ENCODE measurements around the gene CDYL2.

- TF ChIP-seq POLR2A (IDR thresholded peaks at IDR 0.05; ENCODE audit: low read depth, low read length) (no peak), POLR2AphosphoS5 (IDR thresholded peaks at IDR 0.05; ENCODE audit: low read depth, low read length) (no peak)
Measured at GRCh38 chr16:80585764-80586163, 218.6 kb downstream of the CDYL2 start.
